SH-SY5Y (cell line): ENCODE measurements around the gene FBXL7.

Source experiments
- GATA2 ChIP-seq: IDR thresholded peaks from 2 replicates; pipeline ENCODE4 v1.6.1; 2011; ENCODE audit warnings: mild to moderate bottlenecking, low read depth, low read length
- GATA3 ChIP-seq: IDR thresholded peaks from 2 replicates; pipeline ENCODE4 v1.6.1; 2011; ENCODE audit warnings: low read depth, mild to moderate bottlenecking, low read length, moderate library complexity

FBXL7 gene

DNA sequence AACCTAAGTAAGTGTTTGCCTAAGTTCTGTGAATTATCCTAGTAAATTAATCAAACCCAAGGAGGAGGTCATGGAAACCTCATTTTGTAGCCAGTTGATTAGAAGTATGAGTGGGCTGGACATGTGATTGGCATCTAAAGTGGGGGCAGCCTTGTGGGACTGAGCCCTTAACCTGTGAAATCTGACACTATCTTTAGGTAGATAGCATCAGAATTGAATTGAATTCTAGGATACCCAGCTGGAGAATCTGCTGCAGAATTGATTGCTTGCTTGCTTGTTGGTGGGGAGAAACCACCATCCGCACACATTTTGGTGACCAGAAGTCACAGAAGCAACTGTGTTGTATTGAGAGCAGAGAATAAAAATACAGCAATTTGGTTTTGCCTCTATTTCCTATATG is 97.0 kb downstream of the FBXL7 start:
- TF ChIP-seq GATA2 (no peak), GATA3 (no peak)

DNA sequence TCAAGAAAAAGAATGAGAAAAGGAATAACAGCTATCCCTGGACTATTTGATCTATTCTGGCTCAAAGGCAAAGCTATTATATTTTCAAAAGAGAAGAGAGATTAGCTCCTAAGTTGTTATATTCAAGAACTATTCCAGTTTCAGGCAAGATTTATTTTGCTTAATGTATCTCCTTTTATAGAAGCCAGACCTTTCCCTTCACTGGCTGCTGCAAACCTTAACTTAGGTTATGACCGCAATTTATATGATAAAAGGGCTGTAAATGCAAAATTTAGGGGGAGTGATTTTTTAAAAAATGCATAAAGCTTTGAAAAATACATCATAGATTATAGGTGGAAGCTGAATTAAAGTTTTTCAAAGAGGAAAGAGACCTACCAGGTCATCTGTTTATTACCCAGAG is 97.8 kb downstream of the FBXL7 start:
- TF ChIP-seq GATA2 (no peak), GATA3 (no peak)

DNA sequence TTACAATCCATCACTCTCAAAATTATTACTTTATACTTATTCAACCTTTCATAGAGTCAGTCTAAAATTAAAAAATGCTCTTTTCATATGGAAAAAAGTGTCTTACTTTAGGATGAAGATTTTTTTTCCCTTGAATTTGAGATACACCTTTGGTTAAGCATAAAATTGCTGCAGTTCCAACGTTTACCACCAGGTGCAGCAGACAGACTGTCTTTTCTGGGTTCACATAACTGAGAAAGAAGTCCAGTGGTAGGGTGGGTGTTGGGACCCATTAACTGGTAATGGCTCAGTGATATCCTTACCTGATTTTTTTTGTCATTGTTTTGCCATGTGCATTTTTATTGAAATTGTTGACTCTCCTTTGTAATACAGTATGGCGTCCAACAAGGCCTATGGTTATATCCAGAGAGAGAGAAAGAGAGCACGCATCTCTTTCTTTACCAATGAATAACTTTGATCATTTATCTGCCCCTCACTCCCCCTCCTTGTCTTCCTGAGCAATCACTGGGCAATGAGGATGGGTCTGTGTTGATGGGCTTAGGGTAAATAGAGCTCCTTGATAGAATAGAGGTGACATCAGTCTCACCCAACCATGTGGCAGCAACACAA is 98.4 kb downstream of the FBXL7 start:
- TF ChIP-seq GATA3 = no peak

DNA sequence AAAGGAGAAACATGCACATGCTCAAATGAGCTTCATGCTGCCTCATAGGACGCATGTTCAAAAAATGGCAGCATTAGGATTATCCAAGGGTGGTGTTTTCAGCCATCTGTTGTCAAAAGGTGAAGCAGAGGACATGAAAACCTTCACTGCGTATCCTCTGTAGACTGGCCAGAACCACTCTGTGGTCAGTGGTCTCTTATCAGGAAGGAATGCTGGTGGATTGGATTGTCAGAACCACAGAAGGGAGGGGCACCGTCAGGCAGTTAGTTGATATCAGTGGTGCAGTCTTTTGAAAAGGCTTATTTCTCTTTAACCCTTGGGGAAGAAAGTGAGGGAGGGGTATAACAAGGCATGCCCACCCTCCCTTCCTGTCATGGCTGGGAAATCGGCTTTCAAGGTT is 100.1 kb downstream of the FBXL7 start:
- TF ChIP-seq GATA2 (no peak), GATA3 (no peak)

DNA sequence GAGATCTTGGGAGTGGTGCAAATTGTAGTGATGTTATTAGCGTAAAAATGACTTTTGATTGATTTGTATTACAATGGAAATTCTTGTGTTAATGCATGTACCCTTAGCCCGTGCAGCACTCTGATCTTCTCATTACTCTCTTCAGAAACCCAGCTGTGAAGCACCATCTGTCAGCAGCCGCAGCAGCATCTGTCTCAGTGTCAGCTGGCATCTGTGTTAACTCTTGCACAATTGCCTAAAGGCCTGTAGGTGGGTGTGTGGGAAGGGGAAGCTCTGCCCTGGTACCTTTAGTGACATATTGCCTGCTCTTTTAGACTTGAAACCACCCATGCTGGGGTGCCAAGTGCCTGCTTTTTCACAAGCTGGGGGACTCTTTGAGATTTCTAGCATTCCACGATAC is 101.3 kb downstream of the FBXL7 start:
- TF ChIP-seq GATA2 = no peak
- TF ChIP-seq GATA3 = no peak

DNA sequence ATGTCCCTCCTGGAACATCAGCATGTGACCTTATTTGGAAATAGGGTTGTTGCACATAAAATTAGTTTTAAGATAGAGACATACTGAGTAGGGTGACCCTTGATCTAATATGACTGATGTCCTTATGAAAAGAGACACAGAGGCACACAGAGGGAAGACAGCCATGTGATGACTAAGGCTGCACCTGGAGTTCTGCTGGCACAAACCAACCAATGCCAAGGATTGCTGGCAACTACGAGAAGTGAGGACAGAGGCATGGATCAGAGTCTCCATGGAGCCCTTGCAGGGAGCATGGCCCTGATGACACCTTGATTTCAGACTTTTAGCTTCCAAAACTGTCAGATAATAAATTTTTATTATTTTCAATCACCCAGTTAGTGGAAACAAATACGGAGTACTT is 101.9 kb downstream of the FBXL7 start:
- no peak for TF ChIP-seq GATA2

DNA sequence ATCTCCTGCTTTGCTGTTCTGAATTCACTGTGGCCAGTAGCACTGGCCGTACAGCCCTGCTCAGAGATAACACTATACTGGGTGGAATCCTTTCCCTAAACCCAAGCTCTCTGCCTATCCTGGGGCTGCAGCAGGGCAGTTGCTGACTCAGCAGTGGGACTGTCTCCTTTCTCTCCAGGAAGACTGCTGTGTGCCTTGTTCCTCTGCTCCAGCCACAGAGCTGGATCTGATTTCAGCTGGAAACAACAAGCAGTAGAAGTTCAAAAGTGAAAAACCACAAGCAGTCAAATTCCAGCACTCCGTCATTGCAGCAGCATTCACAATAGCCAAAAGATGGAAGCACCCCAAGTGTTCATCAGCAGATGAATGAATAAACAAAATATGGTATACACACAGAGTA is 105.0 kb downstream of the FBXL7 start:
- no peak for TF ChIP-seq GATA3

DNA sequence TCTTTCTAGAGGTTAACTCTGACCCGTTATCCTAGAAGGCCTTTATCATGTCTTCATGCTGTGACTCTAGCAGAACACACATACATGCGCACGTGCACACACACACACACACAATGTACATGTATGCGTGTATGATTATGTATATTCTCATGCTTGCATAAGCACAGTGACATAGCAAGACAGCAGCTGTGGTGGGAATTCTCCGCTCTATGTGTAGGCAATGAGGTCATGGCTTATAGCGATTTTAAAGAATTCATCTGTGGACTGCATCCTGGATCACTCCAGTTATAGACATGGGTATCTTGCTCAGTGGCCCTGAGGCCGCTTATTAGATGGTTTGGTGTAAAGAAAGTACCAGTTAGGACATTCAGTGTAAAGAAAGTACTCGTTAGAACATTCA is 106.2 kb downstream of the FBXL7 start:
- TF ChIP-seq GATA3 = no peak
- no peak for TF ChIP-seq GATA2

DNA sequence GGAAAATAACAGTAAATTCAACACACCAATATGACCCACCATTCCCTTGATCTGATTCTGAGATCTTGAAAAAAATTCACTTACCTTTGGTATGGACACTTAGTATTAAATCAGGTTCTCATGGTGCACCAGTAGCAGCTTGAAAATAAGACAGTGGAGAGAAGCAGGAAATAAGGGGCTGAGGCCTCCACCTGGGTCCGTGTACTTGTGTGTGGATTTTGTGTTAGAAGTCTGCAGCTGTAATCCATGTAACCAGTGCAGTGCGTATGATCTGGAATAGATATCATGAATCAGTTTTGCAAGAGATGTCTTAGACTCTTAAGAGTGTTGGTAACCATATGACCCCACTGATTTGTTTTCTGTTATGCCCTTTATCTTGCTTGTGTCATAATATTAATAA is 107.1 kb downstream of the FBXL7 start:
- no peak for TF ChIP-seq GATA2
- no peak for TF ChIP-seq GATA3

DNA sequence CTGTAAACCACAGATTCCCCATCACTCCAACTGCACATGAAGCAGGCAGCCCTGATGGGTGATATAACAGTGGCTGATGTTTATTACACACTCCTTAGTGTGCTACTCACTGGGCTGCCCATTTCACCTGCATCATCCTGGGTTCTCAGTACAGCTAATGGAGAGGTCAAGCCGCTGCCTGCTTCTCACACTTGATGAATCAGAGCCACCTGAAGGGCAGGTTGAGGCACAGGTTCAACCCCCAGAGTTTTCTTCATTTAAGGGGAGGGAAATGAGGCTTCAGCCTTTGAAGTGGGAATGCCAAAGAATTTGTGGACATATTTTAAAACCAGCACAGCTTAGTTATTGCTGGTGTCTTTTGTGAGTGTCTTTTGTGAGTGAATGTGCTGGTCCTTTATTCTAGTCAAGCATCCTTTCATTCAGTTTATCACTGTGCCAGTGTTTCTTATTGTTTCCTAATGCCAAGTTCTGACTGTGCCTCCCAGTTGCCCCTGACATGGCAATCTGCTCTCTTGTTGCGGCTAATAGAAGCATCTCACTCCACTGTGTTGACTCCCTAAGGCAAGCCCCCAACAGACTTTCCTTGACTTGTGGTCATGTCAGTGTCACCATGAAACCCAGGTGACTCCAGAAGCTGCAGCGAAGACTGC is 109.2 kb downstream of the FBXL7 start:
- TF ChIP-seq GATA3 = no peak
- no peak for TF ChIP-seq GATA2

DNA sequence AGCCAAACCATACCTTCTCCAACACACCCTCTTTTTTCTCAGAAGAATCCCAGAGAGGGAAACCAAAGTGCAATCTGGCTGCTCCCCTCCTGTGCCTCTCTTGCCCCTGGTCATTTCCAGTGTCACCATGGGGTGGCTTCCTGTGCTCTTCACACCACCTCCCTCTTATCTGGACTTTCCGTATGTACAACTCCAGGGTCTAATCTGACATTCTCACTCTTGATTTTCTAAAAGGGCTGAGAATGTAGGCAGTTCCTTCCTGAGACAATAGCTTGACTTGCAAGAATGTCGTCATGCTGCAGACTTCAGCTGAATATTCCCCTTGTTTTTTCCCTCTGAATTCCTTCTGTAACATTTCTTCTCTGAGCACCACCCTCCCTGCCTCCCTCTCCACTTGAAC is 110.2 kb downstream of the FBXL7 start:
- TF ChIP-seq GATA2 (no peak), GATA3 (no peak)

DNA sequence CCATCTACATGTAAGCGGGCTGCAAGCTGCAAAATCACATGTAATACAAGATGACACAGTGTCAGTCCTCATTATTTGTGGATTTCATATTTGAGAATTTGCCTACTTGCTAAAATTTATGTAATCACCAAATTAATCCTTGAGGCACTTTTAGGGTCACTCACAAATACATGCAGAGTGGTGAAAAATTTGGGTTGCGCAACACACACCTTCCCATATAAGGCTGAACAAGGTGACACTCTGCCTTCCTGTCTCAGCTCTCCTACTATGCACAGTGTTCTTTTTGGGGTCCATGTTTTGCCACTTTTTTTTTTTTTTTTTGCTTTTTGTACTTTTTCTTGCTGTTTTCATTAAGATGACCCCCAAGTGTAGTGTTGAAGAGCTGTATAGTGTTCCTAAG is 111.0 kb downstream of the FBXL7 start:
- TF ChIP-seq GATA2 = no peak
- TF ChIP-seq GATA3 = no peak

DNA sequence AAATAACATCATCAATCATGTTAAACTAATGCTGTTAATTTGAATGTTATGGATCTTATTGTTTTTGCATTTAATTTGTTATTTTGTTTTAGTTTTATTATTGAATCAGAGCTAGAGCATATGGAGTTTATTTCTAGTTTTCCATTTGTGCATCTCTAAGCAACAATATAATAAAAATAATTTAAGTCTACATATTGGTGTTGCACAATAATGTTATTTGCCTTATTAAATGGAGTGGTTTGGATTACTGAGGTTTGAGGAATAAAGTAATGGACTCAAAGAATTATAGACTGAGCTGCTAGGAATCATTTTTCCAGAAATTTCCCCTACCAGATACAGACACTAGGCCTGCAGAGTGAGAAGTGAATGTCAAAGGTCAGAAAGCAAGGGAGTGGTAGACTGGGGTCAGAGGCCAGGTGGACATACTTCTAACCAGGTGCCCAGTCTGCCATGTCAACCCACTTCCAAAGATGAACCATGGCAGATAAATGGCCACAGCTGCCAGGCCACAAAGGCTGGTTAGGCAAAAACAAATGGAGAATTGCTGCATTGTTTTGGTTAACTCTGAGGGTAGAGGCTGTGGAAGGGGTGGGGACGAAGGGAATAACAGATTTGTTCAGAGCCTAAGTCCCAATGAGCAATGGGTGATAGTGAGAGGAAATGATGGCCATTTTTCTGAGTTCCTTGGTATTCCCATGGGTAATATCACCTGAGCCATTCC is 113.1 kb downstream of the FBXL7 start:
- TF ChIP-seq GATA3 = no peak
- TF ChIP-seq GATA2 = no peak

DNA sequence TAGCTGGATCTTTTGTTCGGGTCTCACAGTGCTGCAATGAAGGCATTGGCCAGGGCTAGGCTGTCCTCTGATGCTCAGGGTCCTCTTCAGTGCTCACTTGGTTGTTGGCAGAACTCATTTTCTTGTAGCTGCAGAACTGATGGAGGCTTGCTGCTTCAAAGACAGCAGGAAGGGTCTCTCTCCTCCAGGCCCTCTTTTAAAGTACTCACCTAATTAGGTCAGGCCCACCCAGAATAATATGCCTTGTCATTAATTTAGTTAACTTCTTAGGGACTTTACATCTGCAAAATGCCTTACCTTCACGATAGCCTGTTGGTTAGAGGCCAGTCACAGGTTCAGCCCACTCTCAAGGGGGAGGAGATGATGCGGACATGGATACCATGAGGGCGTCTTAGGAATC is 114.7 kb downstream of the FBXL7 start:
- TF ChIP-seq GATA2 (no peak), GATA3 (no peak)

DNA sequence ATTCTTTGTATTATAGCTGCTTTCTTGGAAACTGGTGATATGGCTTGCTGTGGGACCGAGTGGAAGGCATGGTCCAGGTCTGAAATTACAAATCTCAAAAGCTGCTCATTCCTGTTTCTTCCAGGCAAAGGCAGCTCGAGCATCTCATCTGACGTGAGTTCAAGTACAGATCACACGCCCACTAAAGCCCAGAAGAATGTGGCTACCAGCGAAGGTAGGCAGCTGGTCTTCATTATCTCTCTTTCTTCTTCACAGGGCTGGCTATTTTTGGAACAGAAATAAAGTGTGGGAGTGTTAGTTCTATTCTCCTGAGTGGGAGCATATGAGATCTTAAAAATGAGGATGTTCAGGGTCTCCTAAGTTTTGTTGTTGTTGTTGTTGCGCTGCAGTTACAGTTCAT is 115.9 kb downstream of the FBXL7 start:
- TF ChIP-seq GATA2 = no peak
- TF ChIP-seq GATA3 = no peak
